Mammary epithelial cell (primary cell): Measurements from ENCODE around the gene PHKG2.

Experiments used
- CTCF ChIP-seq, 2 donors: IDR thresholded peaks in 1 of 2; conservative IDR thresholded peaks in 1 of 2; 2 replicates each; pipeline ENCODE4 v1.5.1; 2011 to 2012; ENCODE audit warnings: inconsistent platforms in 2 of 2, low read length in 2 of 2, mild to moderate bottlenecking in 2 of 2, control low read depth in 1 of 2, low read depth in 1 of 2; ENCODE audit not compliant: insufficient read depth in 1 of 2; ENCODE audit errors: extremely low read depth in 1 of 2
- EZH2 ChIP-seq: IDR thresholded peaks from 2 replicates; pipeline ENCODE4 v1.6.1; 2012; ENCODE audit warnings: low read length, inconsistent platforms, borderline replicate concordance

GRCh38 chr16:30720694-30721093 lies 27.5 kb upstream of the PHKG2 start:
- no peak for TF ChIP-seq CTCF (conservative IDR thresholded peaks at IDR 0.05 in 1 of 2, IDR thresholded peaks at IDR 0.05 in 1 of 2; ENCODE audit: extremely low read depth in 1 of 2, insufficient read depth in 1 of 2, low read depth in 1 of 2, low read length in 2 of 2)
- TF ChIP-seq EZH2, result no peak
